CD4-positive, CD25-positive, alpha-beta regulatory T cell (primary cell): ENCODE measurements around the gene B4GALT7. TPM values are rescaled to one million over a fixed set of nuclear protein-coding genes. Genes with fewer than 3 reads are reported as not detected.
"Not testable (repeated sequence)": the region's sequence is repeated elsewhere in the genome, so short reads cannot be mapped to it uniquely, and the experiment has no call there.

ENCODE experiments used
- ATAC-seq, 2 donors: fragments of 150-1000 bp; cut with Tn5 transposase; one replicate each; pipeline ENCODE4 v1.10.0; 2021; ENCODE audit warnings: low read depth in 2 of 2, moderate number of reproducible peaks in 2 of 2, moderate library complexity in 1 of 2
- DNase-seq, 3 donors: peaks; one replicate each; pipeline versions ENCODE4 v3.0.0 to v3.0.0-alpha.2; 2012 to 2022; ENCODE audit warnings: mixed read lengths in 1 of 3
- H3K27ac ChIP-seq: one replicate; pipeline ENCODE4 v1.7.0; 2013; ENCODE audit warnings: mild to moderate bottlenecking, low read length; ENCODE audit not compliant: insufficient read depth, poor library complexity, severe bottlenecking
- H3K27me3 ChIP-seq: one replicate; pipeline ENCODE4 v1.7.0; 2013; ENCODE audit warnings: low read length; ENCODE audit not compliant: control insufficient read depth, insufficient read depth
- H3K36me3 ChIP-seq: one replicate; pipeline ENCODE4 v1.7.0; 2013; ENCODE audit warnings: mild to moderate bottlenecking, low read length, moderate library complexity; ENCODE audit not compliant: control insufficient read depth, insufficient read depth
- H3K4me1 ChIP-seq: 2 replicates; pipeline ENCODE4 v1.7.0; 2013; ENCODE audit warnings: mild to moderate bottlenecking, low read length; ENCODE audit not compliant: insufficient read depth, control insufficient read depth, poor library complexity, severe bottlenecking
- H3K4me3 ChIP-seq: one replicate; pipeline ENCODE4 v1.7.0; 2013; ENCODE audit warnings: low read depth, mild to moderate bottlenecking, low read length, moderate library complexity
- H3K9me3 ChIP-seq, 2 experiments: 1 replicate in 1 of 2; 2 replicates in 1 of 2; pipeline ENCODE4 v1.7.0; 2013; ENCODE audit warnings: low read length in 2 of 2, mild to moderate bottlenecking in 1 of 2, moderate library complexity in 1 of 2; ENCODE audit not compliant: control insufficient read depth in 2 of 2
- H3K27ac Mint-ChIP-seq, 3 donors: one replicate each; pipeline ENCODE4 v1.8.0; 2020 to 2022; ENCODE audit warnings: mild to moderate bottlenecking in 3 of 3, mixed read lengths in 3 of 3, moderate library complexity in 2 of 3
- H3K27me3 Mint-ChIP-seq: one replicate; pipeline ENCODE4 v1.8.0; 2022; ENCODE audit warnings: mild to moderate bottlenecking, mixed read lengths
- H3K36me3 Mint-ChIP-seq: one replicate; pipeline ENCODE4 v1.8.0; 2020; ENCODE audit warnings: mixed read lengths
- H3K4me1 Mint-ChIP-seq, 4 donors: one replicate each; pipeline ENCODE4 v1.8.0; 2020 to 2022; ENCODE audit warnings: mixed read lengths in 4 of 4, mild to moderate bottlenecking in 1 of 4
- H3K4me3 Mint-ChIP-seq, 4 donors: one replicate each; pipeline ENCODE4 v1.8.0; 2020 to 2022; ENCODE audit warnings: mild to moderate bottlenecking in 4 of 4, mixed read lengths in 4 of 4, moderate library complexity in 3 of 4
- H3K9me3 Mint-ChIP-seq, 7 donors: one replicate each; pipeline ENCODE4 v1.8.0; 2020 to 2022; ENCODE audit warnings: mixed read lengths in 7 of 7, mild to moderate bottlenecking in 3 of 7, moderate library complexity in 2 of 7
- polyA plus RNA-seq, 4 donors: library from polyadenylated mRNA; unstranded; fragments of 300-500 nt; fragmentation: Illumina TruSeq; gene quantifications; one replicate each; pipeline ENCODE4 v1.2.3, GENCODE V29; 2021
- total RNA-seq: library from RNA; stranded (reverse); gene quantifications from one replicate; pipeline ENCODE4 v1.2.3, GENCODE V29; 2022

The B4GALT7 gene
- total and polyA plus RNA-seq, 5 donors from 2014 or later: 18.3 to 24.2 (median 18.8) TPM

GRCh38 chr5:177651235-177651634, 51.3 kb downstream of the B4GALT7 start:
- not testable (repeated sequence) for H3K9me3 ChIP-seq, H3K36me3 ChIP-seq, H3K4me1 Mint-ChIP-seq, H3K27me3 Mint-ChIP-seq, H3K4me3 ChIP-seq, H3K27ac Mint-ChIP-seq, H3K27me3 ChIP-seq, H3K4me1 ChIP-seq, H3K9me3 Mint-ChIP-seq, H3K27ac ChIP-seq, H3K36me3 Mint-ChIP-seq, ATAC-seq, DNase-seq, H3K4me3 Mint-ChIP-seq

DNA sequence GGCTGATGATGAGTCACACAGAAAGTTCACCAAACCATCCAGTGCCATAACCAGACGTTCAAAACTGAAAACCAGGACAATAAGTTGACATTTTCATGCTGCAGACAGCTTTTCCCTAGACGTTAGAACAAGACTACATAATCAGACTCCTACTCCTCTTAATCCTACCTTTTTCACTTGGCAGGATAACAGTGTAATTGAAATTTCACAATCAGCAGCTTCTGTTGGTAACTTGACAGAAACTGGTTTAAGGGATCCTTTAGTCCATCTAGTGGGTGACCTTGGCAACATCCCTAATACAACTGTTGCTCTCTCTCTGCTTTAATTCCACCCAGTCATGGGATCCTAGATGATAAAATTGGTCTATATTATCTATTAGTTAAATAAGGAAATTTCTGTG, 57.9 kb downstream of the B4GALT7 start:
- peaks cover 10% of the 10 kb centered on the region for H3K36me3 Mint-ChIP-seq
- not testable (repeated sequence) for H3K9me3 ChIP-seq, H3K4me3 Mint-ChIP-seq, ATAC-seq, H3K27me3 ChIP-seq, H3K36me3 ChIP-seq, H3K27ac Mint-ChIP-seq, H3K27me3 Mint-ChIP-seq, H3K27ac ChIP-seq, H3K4me3 ChIP-seq, H3K9me3 Mint-ChIP-seq, DNase-seq, H3K4me1 ChIP-seq
- peaks cover 4 to 22% (median 9%) of the 10 kb centered on the region in 4 donors for H3K4me1 Mint-ChIP-seq

DNA sequence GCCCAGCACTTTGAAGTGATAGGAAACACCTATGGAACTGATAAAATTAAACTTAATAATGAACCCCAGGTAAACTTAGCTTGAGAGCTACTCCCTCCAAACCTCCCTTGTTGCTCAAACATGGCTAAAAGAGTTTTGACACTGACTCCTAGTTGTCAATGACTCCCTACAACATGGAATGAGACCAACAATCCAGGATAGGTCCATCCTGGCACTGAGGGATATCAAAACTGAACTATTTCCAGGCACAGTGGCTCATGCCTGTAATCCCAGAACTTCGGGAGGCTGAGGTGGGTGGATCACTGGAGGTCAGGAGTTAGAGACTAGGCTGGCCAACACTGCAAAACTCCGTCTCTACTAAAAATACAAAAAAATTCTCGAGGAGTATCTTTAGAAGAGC, 58.6 kb downstream of the B4GALT7 start:
- H3K4me3 Mint-ChIP-seq, H3K4me1 ChIP-seq, H3K4me3 ChIP-seq, DNase-seq, H3K27me3 Mint-ChIP-seq, H3K9me3 ChIP-seq, H3K27ac ChIP-seq, H3K27ac Mint-ChIP-seq, H3K27me3 ChIP-seq, ATAC-seq, H3K9me3 Mint-ChIP-seq, H3K36me3 ChIP-seq: not testable (repeated sequence)
- peaks cover 10% of the 10 kb centered on the region for H3K36me3 Mint-ChIP-seq
- peaks cover 4 to 22% (median 9%) of the 10 kb centered on the region in 4 donors for H3K4me1 Mint-ChIP-seq

Other genes starting within 250 kb of the B4GALT7 start
- gene LMAN2, start 248.5 kb upstream of the B4GALT7 start, total RNA-seq: 77.9 TPM
- gene LMAN2, start 248.5 kb upstream of the B4GALT7 start, polyA plus RNA-seq: 100 to 1,000 TPM; 227 to 289 (median 240) TPM
- 93.3 TPM for gene RGS14, start 242.2 kb upstream of the B4GALT7 start, total RNA-seq
- 10 to 100 TPM; 40.1 to 59.8 (median 52.7) TPM for gene RGS14, start 242.2 kb upstream of the B4GALT7 start, polyA plus RNA-seq
- gene SLC34A1, start 215.7 kb upstream of the B4GALT7 start, total RNA-seq: 0.20 TPM
- gene SLC34A1, start 215.7 kb upstream of the B4GALT7 start, polyA plus RNA-seq: not detected
- not detected for gene PFN3, start 199.5 kb upstream of the B4GALT7 start, total RNA-seq
- gene PFN3, start 199.5 kb upstream of the B4GALT7 start, polyA plus RNA-seq: not detected
- gene F12, start 190.6 kb upstream of the B4GALT7 start, total RNA-seq: 0.35 TPM
- under 1 TPM in 3 of 4 donors, not detected in 1; 0.16 to 0.94 (median 0.20) TPM for gene F12, start 190.6 kb upstream of the B4GALT7 start, polyA plus RNA-seq
- 228 TPM for gene GRK6, start 173.5 kb upstream of the B4GALT7 start, total RNA-seq
- 100 to 1,000 TPM in 2 of 4 donors, 10 to 100 TPM in 2; 79.2 to 127 (median 96.0) TPM for gene GRK6, start 173.5 kb upstream of the B4GALT7 start, polyA plus RNA-seq
- 21.8 TPM for gene PRR7, start 153.3 kb upstream of the B4GALT7 start, total RNA-seq
- 10 to 100 TPM; 10.2 to 17.0 (median 11.7) TPM for gene PRR7, start 153.3 kb upstream of the B4GALT7 start, polyA plus RNA-seq
- gene DBN1, start 126.5 kb upstream of the B4GALT7 start, total RNA-seq: 2.3 TPM
- under 1 TPM in 1 of 4 donors, not detected in 3; 0.13 TPM for gene DBN1, start 126.5 kb upstream of the B4GALT7 start, polyA plus RNA-seq
- 7.8 TPM for gene PDLIM7, start 102.5 kb upstream of the B4GALT7 start, total RNA-seq
- 1 to 10 TPM; 1.6 to 2.7 (median 2.5) TPM for gene PDLIM7, start 102.5 kb upstream of the B4GALT7 start, polyA plus RNA-seq
- 1.5 TPM for gene DOK3, start 90.3 kb upstream of the B4GALT7 start, total RNA-seq
- gene DOK3, start 90.3 kb upstream of the B4GALT7 start, polyA plus RNA-seq: under 1 TPM in 2 of 4 donors, not detected in 2; 0.13 to 0.17 TPM
- gene DDX41, start 83.2 kb upstream of the B4GALT7 start, total RNA-seq: 73.2 TPM
- 10 to 100 TPM; 41.8 to 48.9 (median 46.0) TPM for gene DDX41, start 83.2 kb upstream of the B4GALT7 start, polyA plus RNA-seq
- gene FAM193B, start 45.6 kb upstream of the B4GALT7 start, total RNA-seq: 179 TPM
- 1 to 10 TPM; 2.8 to 4.1 (median 3.5) TPM for gene FAM193B, start 45.6 kb upstream of the B4GALT7 start, polyA plus RNA-seq
- gene TMED9, start 7.9 kb upstream of the B4GALT7 start, total RNA-seq: 63.2 TPM
- gene TMED9, start 7.9 kb upstream of the B4GALT7 start, polyA plus RNA-seq: 100 to 1,000 TPM in 2 of 4 donors, 10 to 100 TPM in 2; 83.7 to 141 (median 108) TPM
- 31.8 TPM for gene FAM153A, start 182.8 kb downstream of the B4GALT7 start, total RNA-seq
- 1 to 10 TPM in 1 of 4 donors, under 1 TPM in 2, not detected in 1; 0.40 to 2.0 (median 0.65) TPM for gene FAM153A, start 182.8 kb downstream of the B4GALT7 start, polyA plus RNA-seq